EL (cell line): ENCODE measurements around the gene FAM98C.
"Not testable (repeated sequence)": the region's sequence is repeated elsewhere in the genome, so short reads cannot be mapped to it uniquely, and the experiment has no call there.

Experiments
- DNase-seq: peaks from one replicate; pipeline ENCODE4 v3.0.0-alpha.2; 2016

Gene FAM98C

GRCh38 chr19:38402967-38403674, at the start of gene FAM98C:
Gene FAM98C (plus strand): TSS chr19:38403093. CDS start chr19:38403154, 61 bp downstream.
- DNase-seq = peak; percentile 96

GRCh38 chr19:38355728-38356725, 46.9 kb upstream of the FAM98C start:
- DNase-seq = no peak

DNA sequence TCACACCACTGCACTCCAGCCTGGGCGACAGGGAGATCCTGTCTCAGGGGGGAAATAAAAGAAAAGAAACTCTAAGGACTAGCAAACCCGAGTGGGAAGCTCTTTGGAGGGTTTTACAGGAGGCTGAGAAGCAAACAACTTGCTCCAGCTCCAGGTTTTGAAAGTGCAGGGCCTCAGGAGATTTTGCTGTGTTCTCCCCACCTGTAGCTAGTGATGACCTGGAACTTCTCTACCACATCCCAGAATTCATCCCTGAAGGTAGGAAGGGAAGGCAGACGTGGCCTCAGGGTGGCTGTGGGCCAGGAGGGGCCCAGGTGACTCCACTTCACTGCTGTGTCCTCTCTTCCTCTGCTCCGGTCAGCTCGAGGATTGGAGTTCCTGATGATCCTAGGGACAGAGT, 44.8 kb upstream of the FAM98C start:
- DNase-seq = no peak

- no peak for DNase-seq
Measured at GRCh38 chr19:38359242-38360021, 43.5 kb upstream of the FAM98C start.

DNA sequence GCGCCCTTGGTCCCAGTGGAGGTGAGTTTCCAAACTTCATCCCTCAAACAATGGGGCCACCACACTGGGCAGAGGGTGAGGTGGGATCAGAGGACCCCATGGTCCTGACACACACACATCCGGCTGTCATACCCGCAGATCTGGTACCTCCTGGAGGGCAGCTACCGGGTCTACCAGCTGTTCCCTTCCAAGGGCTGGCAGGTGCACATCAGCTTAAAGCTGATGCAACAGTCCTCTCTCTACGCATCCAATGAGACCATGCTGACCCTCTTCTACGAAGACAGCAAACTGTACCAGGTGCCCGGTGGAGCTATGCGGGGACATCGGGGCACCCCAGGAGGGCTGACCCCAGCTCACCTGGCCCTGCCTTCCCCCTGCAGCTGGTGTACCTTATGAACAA, 42.5 kb upstream of the FAM98C start:
- no peak for DNase-seq

DNA sequence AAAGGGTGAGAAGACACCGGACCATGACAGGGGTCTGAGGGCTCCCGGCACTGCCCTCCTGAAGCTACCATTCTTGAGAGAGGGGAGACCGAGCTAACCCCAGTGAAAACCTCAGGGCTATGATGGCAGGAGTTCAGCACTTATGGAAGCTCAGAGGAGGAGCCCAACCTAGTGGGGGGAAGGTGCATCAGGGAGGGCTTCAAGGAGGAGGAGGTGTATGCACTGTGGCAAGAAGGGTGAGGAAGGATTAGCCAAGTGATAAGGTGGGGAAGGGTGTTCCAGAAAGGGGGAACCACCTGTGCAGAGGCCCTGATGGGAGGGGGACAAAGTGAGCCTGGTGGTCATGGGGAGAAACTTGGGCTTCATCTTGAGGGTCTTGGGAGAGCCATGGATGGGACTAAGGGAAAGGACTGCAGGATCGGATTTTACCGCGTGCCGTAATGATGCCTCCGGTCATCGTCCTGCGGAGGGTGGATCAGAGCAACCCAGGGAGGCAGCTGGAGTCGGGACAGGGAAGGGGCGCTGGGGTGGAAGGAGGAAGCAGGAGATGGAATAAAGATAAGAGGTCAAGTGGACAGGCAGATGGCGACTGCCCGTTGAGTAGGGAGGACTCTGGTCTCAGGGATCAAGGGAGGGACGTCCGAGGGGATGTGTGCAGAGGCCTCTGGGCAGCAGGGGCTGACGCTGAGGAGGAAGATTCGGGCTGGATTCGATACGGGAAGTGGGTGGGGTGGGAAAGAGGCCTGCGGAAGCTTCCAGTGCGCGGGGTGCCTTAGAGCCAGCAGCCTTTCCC, 41.9 kb upstream of the FAM98C start:
- DNase-seq = peak; percentile 13

DNA sequence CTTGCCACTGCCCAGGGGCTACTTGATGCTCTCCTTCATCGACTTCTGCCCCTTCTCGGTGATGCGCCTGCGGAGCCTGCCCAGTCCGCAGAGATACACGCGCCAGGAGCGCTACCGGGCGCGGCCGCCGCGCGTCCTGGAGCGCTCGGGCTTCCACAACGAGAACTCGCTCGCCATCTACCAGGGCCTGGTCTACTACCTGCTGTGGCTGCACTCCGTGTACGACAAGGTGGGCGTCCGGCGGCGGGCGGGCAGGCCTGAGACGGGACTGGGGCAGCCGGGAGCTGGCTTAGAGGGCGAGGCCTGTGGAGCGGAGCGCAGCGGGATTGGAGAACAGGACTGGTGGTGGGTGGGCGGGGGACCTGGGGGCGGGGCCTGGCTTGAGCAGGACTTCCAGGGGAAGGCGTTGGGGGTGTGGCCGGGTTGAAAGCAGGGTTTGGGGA, 41.2 kb upstream of the FAM98C start:
- DNase-seq = peak; percentile 81

- peak; percentile 79 for DNase-seq
Measured at GRCh38 chr19:38362076-38362945, 40.6 kb upstream of the FAM98C start.

GRCh38 chr19:38362946-38363688, 39.8 kb upstream of the FAM98C start:
- not testable (repeated sequence) for DNase-seq

DNA sequence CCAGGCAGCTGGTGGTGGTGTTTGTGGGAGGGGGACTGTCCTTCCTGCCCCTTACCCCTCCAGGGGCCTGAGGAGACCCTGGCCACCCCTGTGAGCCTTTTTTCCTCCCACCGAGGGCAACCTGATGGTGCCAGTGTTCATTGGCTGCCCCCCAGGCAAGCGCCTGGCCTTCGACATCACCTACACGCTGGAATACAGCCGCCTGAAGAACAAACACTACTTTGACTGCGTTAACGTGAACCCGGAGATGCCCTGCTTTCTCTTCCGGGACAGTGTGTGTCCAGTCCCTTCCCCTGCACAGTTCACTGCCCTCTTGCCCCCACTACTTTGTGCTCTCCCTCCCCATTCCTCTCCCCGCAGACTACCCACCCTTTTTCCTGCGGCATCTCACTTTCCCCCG, 35.9 kb upstream of the FAM98C start:
- DNase-seq = no peak

DNA sequence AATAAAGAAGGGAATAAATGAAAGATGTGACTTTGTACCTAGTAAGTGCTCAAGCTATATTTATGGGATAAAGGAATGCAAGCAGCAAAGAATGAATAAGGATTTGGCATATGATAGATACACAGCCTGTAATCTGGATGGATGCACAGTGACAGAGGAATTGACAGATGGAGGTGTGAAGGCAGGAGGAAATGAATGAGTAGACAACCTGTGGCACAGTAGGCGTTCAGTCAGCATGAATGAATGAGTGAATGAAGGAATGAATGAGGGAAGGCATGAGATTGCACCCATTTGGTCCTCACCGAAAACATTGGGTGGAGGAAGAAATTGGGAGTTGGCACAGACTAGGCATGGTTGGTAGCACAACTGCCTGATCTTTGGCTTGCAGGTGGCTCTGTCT, 33.3 kb upstream of the FAM98C start:
- DNase-seq = no peak

- no peak for DNase-seq
Measured at GRCh38 chr19:38370299-38370698, 32.6 kb upstream of the FAM98C start.

- DNase-seq = no peak
Measured at GRCh38 chr19:38371081-38371480, 31.8 kb upstream of the FAM98C start.

DNA sequence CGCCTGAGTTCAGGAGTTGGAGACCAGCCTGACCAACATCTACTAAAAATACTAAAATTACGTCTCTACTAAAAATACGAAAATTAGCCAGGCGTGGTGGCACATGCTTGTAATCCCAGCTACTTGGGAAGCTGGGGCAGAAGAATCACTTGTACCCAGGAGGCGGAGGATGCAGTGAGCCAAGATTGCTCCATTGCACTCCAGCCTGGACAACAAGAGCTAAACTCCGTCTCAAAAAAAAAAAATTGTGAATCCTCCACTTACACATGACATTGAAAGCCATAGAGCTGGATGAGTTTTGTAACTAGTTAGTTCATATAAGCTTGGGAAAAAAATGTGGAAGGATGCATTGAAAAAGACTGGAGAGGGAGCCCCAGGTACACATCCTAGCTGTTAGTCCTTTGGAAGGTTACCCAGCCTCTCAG, 29.0 kb upstream of the FAM98C start:
- DNase-seq = no peak

DNA sequence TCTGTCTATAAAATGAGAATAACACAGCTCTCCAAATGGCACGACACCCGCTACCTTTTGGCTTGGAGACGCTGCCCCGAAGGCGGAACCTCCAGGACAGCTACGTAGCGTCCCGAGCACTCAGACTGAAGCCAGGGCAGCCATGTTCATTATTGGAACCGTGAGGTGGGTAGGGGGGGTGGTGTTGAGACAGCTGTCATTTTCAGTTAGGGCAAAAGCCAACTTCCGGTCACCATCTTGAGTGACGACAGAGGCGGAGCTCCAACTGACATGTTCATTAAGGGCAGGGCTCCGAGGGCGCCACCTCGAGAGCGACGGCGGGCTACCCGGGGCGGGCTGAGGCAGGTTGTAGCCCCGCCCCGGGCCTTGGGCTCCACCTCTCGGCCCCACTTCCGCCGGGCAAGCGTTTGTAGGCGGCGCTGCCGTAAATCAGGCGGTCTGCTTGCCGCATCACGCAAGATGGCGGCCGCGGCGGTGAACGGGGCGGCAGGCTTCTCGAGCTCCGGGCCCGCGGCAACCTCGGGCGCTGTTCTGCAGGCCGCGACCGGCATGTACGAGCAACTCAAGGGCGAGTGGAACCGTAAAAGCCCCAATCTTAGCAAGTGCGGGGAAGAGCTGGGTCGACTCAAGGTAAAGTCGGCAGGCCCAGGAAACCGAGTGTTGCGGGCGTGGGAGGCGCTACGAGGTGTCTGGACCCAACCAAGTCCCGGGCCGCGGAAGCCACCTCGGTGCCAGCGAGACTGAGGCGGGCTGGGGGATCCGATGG, 28.4 kb upstream of the FAM98C start, which contains the start of gene PSMD8:
PSMD8 (plus strand) TSS at position 240 of the 766 bp plus-strand sequence; CDS start at position 271, 31 bp downstream.
- DNase-seq = peak; percentile 99

DNA sequence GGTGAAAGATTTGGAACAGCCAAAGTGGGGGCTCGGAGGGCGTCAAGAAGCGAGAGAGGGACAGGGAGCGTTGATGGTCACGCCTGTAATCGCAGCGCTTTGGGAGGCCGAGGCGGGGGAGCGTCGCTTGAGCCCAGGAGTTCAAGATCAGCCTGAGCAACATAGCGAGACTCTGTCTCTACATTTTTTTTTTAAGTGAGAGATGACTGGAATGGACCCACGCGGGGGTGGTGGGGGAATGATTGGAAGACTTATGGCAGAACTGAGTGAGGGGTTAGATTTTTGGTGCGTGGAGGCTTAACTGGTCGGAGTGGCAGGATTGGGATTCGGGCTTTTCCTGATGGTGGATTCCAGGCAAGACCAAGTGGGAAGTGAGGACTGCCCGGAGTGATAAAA, 27.8 kb upstream of the FAM98C start:
- no peak for DNase-seq

DNA sequence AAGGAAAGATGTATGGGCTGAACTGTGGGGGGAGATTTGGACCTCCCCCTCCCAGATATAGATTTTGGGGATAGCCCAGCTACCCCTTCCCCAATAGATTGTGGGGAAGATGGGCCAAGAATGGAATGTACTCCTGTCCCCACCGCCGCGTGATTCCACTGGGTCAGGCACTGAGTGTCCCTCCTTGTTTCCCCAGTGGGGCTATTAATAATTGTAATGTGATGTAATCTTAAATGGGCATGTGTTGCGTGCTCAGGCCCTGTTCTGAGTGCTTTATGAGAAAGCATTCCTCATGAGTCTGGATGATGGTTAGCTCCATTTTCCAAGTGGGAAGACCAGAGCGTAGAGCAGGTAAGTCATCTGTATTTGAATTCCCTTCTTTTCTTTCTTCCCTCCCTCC, 27.1 kb upstream of the FAM98C start:
- DNase-seq = peak; percentile 61

- no peak for DNase-seq
Measured at GRCh38 chr19:38376576-38376975, 26.3 kb upstream of the FAM98C start.

GRCh38 chr19:38377052-38377451, 25.8 kb upstream of the FAM98C start:
- DNase-seq = no peak
